Measurements from ENCODE around the gene MDC1. TPM values are rescaled to one million over a fixed set of nuclear protein-coding genes. Genes with fewer than 3 reads are reported as not detected.
A peak's percentile ranks its signal among the peaks of the same experiment; 100 is the strongest.

The MDC1 gene
- total and polyA plus RNA-seq, 2 donors from 2014 or later = 9.5 to 47.9 TPM

DNA sequence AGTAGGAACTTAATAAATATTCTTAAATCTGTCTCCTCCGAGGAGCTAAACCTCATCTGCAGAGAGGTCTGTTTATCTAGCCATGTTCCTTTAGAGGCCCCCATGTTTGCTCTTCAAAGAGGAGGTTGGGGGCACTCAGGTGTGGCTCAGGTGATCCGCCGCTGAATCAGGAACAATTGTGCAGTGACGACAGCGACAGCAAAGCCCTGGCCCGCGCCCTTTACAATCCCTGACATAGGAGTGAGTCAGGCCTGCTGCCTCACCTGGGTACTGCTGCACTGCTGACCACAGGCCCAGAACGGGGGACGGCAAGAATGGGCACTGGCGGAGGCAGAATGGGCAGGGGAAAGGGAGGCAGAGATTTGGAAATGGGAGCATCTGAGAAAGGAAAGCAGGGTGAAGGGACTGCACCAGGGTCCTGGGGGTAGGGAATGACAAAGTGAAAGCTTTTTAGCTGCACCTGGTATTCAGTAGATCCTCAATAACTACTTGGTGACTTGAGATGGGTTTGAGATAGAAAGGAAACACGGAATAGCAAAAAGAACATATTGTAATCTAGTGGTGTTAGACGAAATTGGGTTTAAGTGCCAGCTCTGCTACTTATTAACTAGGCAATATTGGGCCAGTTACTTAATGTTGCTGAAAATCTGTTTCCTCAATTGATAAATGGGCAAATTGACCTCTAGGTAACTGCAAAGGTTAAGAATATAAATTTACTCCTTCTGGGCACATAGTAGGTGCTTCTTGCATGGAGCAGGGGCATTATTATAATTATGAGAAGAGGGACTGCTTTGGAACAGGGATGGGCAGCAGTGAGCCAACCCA lies 32.7 kb upstream of the MDC1 start:
- Histone ChIP-seq H3K9me3 (ENCODE audit: control insufficient read depth in 2 of 3, insufficient read depth in 1 of 3, low read length in 3 of 3) (no peaks in the 10 kb centered on the region), H3K27me3 (ENCODE audit: control insufficient read depth, insufficient read depth, low read length) (no peaks in the 10 kb centered on the region), H3K4me1 (ENCODE audit: control insufficient read depth in 2 of 3, insufficient read depth in 2 of 3, low read depth in 1 of 3, low read length in 3 of 3) (peaks cover 10 to 44% (median 40%) of the 10 kb centered on the region in 3 donors), H3K4me3 (ENCODE audit: low read length in 3 of 3) (peak overlapping the region in 1 of 3 donors; percentile 12), H3K27ac (ENCODE audit: low read depth in 2 of 2, low read length in 2 of 2) (peak overlapping the region; percentile 86 to 93), H3K9ac (ENCODE audit: low read length in 3 of 3) (peak overlapping the region in 1 of 3 donors; percentile 57), H3K36me3 (ENCODE audit: control insufficient read depth in 2 of 3, insufficient read depth in 3 of 3, low read length in 3 of 3) (no peaks in the 10 kb centered on the region)
- FAIRE-seq (no peak), DNase-seq (peak in 3 of 5 donors; percentile 45 to 93 (median 51))
- TF ChIP-seq CTCF (IDR thresholded peaks at IDR 0.05; ENCODE audit: borderline replicate concordance, extremely low read depth, insufficient read depth) = peak; percentile 4
- intact Hi-C loops (cut with DNase I) = no loop called here

- peak in 4 of 5 donors; percentile 61 to 78 (median 71) for DNase-seq
- Histone ChIP-seq H3K36me3 (ENCODE audit: control insufficient read depth in 2 of 3, insufficient read depth in 3 of 3, low read length in 3 of 3) (no peaks in the 10 kb centered on the region), H3K27me3 (ENCODE audit: control insufficient read depth, insufficient read depth, low read length) (no peaks in the 10 kb centered on the region), H3K27ac (ENCODE audit: low read depth in 2 of 2, low read length in 2 of 2) (peak overlapping the region; percentile 86 to 93), H3K4me3 (ENCODE audit: low read length in 3 of 3) (no peak overlapping the region), H3K9ac (ENCODE audit: low read length in 3 of 3) (peak overlapping the region in 1 of 3 donors; percentile 34), H3K4me1 (ENCODE audit: control insufficient read depth in 2 of 3, insufficient read depth in 2 of 3, low read depth in 1 of 3, low read length in 3 of 3) (peaks cover 10 to 44% (median 40%) of the 10 kb centered on the region in 3 donors), H3K9me3 (ENCODE audit: control insufficient read depth in 2 of 3, insufficient read depth in 1 of 3, low read length in 3 of 3) (no peaks in the 10 kb centered on the region)
- intact Hi-C loops (cut with DNase I) = no loop called here
- FAIRE-seq = no peak
- no peak for TF ChIP-seq CTCF (IDR thresholded peaks at IDR 0.05; ENCODE audit: borderline replicate concordance, extremely low read depth, insufficient read depth)
Observed at GRCh38 chr6:30748851-30749540, 31.9 kb upstream of the MDC1 start.

GRCh38 chr6:30747902-30748769 lies 31.1 kb upstream of the MDC1 start:
- Histone ChIP-seq H3K27me3 (ENCODE audit: control insufficient read depth, insufficient read depth, low read length) (no peaks in the 10 kb centered on the region), H3K27ac (ENCODE audit: low read depth in 2 of 2, low read length in 2 of 2) (peak overlapping the region; percentile 86 to 93), H3K9me3 (ENCODE audit: control insufficient read depth in 2 of 3, insufficient read depth in 1 of 3, low read length in 3 of 3) (no peaks in the 10 kb centered on the region), H3K4me1 (ENCODE audit: control insufficient read depth in 2 of 3, insufficient read depth in 2 of 3, low read depth in 1 of 3, low read length in 3 of 3) (peaks cover 10 to 42% (median 40%) of the 10 kb centered on the region in 3 donors), H3K36me3 (ENCODE audit: control insufficient read depth in 2 of 3, insufficient read depth in 3 of 3, low read length in 3 of 3) (no peaks in the 10 kb centered on the region), H3K9ac (ENCODE audit: low read length in 3 of 3) (peak overlapping the region in 1 of 3 donors; percentile 34), H3K4me3 (ENCODE audit: low read length in 3 of 3) (no peak overlapping the region)
- DNase-seq (no peak), FAIRE-seq (no peak)
- intact Hi-C loops (cut with DNase I) = no loop called here
- no peak for TF ChIP-seq CTCF (IDR thresholded peaks at IDR 0.05; ENCODE audit: borderline replicate concordance, extremely low read depth, insufficient read depth)

All from kidney (tissue), 14 donors.